ENCODE measurements around the gene EFHC2.

The EFHC2 gene

GRCh38 chrX:44143061-44143602, 200.3 kb downstream of the EFHC2 start:
- no peak for DNase-seq

GRCh38 chrX:44130189-44130588, 213.3 kb downstream of the EFHC2 start:
- DNase-seq = no peak

GRCh38 chrX:44113337-44113736, 230.1 kb downstream of the EFHC2 start:
- no peak for DNase-seq

- DNase-seq = no peak
Observed at GRCh38 chrX:44106864-44107263, 236.6 kb downstream of the EFHC2 start.

- DNase-seq = no peak
Observed at GRCh38 chrX:44105228-44105913, 238.1 kb downstream of the EFHC2 start.

- DNase-seq = no peak
Observed at GRCh38 chrX:44104699-44105098, 238.8 kb downstream of the EFHC2 start.

- no peak for DNase-seq
Observed at GRCh38 chrX:44101281-44101680, 242.2 kb downstream of the EFHC2 start.

- DNase-seq = no peak
Observed at GRCh38 chrX:44099366-44099765, 244.1 kb downstream of the EFHC2 start.
